HG03521 (cell line): ENCODE results near the gene GSG1L.
"Not testable (repeated sequence)": the region's sequence is repeated elsewhere in the genome, so short reads cannot be mapped to it uniquely, and the experiment has no call there.

Experiments
- ATAC-seq: cut with Tn5 transposase; IDR thresholded peaks from one replicate; pipeline ENCODE4 v1.9.1; 2021; ENCODE audit warnings: mild to moderate bottlenecking, moderate library complexity; ENCODE audit not compliant: unreplicated experiment

GSG1L gene

DNA sequence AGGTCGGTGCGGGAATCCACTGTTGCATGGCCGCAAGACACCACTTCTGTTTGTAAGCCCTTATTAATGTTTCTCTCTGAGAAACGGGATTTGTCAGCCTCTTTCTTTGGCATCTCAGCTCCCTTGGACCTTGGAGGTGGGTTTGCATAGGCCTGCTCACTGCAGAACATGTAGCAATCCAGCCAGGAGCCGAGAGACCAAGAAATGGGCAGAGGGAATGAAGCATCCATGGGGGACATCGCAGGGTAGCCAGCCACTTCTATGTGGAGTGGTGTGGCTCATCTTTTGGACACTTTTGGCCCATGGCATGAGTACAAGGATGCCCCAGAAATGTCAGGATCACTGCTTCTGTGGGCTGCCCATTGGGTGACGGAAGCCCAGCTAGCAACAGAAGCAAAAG, 79.4 kb downstream of the GSG1L start:
- no peak for ATAC-seq

DNA sequence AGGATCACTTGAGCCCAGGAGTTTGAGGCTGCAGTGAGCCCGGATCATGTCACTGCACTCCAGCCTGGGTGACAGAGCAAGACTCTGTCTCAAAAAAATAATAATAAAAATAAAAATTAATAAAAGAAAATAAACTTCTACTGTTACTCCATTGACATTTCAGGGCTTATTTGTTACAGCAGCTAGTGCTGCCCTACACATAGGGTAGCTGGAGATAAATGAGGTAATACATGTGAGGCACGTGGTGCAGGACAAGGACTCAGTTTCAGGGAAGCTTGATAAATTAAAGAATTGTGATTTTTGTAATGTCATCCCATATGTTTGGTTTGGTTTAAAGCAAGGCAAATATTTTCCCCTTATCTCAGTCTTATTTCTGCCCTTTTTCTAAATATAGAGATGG, 80.3 kb downstream of the GSG1L start:
- ATAC-seq: no peak

DNA sequence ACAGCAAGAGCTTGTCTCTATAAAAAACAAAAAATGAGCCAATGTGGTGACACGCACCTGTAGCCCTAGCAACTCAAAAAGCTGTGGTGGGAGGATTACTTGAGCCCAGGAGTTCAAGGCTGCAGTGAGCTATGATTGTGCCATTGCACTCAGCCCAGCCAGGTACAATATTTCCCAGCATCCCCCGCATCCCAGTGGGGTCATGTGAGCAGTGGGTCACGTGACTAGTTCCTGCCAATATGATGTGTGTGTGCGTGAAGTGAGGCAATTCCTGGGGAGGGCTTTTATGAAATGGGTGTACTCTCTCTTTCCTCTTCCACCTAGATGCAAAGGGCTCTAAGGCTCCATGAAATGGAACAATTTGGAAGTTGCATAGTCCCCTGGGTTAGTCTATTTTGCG, 81.3 kb downstream of the GSG1L start:
- ATAC-seq: no peak

DNA sequence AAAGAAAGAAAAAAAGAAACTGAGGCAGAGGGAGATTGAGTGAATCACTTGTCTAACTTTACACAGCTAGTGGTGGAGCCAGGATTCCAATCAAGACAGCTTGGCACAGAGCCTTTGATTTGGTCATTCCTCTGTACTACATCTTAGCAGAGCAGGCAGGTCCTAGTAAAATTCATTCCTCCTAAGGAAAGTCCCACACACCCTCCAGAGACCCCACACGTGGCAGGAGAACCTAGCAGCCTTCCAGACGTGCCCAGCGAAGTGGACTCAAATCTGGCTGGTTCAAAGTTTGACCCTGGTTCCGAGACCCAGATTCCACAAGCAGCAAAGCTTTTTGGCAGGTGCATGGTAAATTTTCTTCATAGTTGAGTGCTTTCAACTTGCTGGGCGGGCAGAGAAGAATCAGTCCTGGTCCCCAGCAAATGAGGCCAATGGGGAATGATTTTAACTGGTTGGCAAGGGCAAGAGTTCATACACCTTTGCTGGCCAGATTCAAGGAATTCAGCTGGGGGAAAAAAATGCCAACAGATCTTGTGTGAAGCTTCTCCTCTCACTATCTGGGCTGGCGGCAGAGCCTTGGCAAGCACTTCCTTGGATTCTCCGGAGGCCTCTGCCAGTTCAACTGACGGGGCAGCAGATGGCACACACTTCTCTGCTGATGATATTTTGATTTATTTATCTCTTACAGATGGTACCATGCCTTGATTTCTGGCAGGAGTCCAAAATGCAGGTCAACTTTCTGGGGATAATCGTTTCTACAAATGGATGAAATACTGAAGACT, 82.4 kb downstream of the GSG1L start:
- ATAC-seq: no peak

DNA sequence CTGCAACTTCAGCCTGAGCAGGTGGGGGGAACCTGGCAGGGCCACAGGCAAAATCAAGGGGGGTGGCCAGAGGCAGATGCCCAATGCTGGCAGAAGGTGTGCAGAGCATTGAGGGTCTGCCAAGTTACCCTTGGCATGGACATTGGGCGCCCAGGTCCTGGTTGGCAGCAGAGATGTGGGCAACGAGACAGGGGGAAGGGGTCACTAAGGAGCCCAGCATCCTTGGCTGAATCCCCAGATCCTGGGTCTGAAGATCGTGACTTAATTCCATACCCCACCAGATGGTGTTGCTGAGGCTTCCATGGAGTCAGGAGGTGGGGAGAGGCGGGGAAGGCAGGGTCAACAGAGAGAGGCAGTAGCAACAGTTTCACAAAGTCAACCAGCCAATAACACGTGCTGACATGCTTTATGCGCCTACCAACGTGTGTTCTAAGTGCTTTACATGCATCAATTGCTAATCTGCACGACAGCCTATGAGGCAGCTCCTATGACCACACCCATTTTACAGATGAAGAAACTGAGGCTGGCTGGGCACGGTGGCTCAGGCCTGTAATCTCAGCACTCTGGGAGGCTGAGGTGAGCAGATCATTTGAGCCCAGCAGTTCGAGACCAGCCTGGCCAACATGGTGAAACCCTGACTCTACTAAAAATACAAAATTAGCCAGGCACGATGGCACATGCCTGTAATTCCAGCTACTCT, 83.3 kb downstream of the GSG1L start:
- no peak for ATAC-seq

DNA sequence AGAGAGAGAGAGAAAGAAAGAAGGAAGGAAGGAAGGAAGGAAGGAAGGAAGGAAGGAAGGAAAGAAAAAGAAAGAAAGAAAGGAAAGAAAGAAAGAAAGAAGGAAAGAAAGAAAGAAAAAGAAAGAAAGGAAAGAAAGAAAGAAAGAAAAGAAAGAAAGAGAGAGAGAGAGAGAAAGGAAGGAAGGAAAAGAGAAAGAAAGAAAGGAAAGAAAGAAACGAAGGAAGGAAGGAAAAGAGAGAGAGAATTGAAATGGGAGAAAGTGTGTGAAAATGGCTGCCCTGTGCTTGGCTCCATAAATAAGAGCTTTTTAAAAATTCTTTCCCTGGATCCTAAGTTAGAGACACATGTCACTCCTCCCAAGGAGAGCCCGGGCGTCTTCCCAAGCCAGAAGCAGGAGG, 83.8 kb downstream of the GSG1L start:
- not testable (repeated sequence) for ATAC-seq

DNA sequence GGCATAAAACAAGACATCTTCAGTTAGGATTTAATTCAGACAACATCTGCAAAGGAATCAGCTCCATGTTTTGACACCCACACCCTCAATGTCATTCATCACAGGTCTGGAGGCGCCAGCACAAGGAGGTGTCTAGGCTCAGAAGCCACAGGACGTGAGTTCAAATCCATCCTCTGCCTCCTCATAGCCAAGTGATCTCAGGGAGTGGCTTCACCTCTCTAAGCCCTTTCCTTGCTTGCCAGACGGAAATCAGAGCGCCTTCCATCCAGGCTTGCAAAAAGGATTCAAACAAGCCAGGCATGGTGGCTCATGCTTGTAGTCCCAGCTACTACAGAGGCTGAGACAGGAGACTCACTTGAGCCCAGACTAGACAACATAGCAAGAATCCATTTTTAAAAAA, 84.6 kb downstream of the GSG1L start:
- ATAC-seq: no peak

DNA sequence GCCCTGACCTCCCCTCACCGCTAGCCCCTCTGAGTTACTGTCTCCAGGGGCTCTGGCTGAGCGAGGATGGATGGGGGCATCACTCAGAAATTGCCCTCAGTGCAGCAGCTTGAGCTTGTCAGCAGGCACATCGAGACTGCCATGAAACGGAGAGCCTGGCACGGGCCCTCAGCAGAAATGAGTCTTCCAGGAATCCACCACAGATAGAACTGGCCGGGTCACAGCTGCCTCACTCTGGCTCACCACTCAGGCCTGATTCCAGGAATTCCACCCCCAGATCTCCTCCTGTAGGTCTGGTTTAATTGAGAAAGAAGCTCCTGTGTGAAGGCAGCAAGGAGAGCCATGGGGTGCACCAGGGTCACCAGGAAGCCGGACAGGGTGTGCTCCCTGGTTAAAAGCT, 85.5 kb downstream of the GSG1L start:
- no peak for ATAC-seq

DNA sequence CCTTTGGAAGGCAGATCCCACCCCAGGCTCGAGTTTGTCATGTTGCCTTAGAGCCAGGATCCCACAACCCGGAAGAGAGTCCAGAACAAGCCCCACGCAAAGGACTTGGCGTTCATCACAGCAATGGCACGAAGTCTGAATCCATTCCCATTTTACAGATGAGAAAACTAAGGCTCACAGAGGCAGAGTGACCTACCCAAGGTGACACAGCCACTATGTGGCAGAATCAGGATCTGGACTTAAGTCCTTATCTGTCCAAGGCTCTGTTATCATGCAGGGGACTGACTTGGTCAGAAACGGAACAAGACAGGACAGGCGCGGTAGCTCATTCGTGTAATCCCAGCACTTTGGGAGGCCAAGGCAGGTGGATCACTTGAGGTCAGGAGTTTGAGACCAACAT, 86.5 kb downstream of the GSG1L start:
- ATAC-seq: no peak

DNA sequence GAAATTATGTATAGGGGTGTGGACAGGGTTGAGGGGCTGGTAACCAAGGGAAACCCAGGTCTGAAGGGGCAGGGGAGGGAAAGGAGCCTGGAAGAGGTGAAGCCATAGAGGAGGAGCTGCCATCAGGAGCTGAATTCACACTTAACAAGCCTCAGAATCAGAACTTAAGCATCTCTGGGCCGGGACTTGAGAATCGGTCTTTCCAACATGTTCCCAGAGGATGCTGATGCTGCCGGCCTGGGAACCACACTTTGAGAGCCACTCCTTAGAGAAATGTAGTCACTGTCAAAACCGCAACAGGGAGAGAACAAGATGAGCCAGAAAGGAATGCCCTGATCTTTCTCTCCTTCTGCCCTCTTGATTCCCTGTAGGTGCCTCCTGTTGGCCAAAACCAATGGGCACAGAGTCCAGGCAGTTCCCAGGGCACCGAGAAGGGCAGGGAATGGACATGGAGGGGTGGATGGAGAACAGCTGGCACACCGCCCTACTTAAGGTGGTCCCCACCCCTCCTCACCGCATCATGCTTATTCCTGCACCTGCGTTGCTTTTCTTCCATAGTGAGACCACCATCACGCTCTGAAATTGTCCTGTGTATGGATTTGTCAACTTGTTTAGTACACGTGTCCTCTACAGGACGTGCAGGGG, 88.5 kb downstream of the GSG1L start:
- no peak for ATAC-seq

DNA sequence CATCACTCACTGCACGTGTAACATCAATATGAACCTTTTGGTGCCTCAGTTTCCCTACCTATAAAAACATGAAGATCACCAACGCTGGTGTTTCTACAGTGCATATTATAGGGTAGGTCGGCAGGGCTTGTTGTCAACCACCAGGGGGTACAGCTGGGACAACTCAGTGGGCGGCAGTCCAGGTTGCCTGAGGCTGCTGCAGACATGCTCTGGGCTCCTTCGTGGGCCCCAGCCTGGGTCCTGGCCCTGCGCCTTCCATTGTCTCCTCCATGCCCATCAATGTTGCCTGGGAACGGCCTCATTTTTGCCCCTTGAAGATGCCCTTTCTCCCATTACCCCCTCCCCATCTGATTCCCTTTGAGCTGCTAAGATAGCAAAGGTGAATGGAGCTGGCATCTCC, 89.8 kb downstream of the GSG1L start:
- ATAC-seq: no peak

DNA sequence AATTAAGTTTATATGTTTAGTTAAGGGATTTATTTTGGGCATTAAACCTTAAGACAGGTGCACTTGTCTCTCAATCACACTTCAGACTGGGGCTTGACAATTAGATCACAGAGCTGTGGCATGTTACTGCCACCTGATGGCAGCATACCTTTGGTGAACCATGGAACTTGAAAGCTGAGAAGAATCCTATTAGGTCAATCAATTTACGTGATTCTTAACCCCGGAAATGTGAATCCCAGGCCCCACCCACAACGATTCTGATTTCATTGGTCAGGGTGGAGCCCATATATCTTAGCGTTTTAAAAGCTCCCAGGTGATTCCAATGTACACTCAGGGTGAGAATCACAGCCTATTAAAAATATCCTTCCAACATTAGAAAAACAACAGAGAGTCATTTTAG, 91.0 kb downstream of the GSG1L start:
- no peak for ATAC-seq

DNA sequence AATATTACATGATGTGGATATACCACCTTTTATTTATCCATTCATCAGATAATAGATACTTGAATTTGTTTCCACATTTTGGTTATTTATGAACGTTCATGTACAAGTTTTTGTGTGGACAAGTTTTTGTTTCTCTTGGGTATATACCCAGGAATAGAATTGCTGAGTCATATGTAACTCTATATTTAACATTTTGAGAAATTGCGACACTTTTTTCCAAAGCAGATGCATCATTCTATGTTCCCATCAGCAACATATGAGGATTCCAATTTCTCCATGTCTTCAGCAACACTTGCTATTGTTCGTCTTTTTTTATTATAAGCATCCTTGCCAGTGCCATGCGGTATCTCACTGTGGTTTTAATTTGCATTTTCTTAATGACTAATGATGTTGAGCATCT, 93.9 kb downstream of the GSG1L start:
- no peak for ATAC-seq

DNA sequence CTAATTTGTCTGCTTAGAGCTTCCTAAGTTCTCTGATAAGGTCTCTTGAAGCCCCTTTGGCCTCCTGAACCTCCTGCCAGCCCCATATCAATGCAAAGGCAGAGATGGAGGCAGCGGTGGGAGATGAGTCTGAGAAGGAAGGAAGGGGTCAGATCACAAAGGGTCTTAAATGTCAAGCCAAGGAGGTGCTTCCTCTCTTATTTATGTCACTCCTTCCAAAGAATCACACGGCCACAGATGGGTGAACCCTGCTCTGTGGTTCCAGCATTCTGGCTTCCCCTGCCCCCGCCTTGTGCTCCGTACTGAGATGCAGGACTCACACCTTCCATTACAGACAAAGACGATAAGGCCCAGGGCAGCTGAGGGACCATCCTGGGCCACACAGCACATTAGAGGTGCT, 96.3 kb downstream of the GSG1L start:
- no peak for ATAC-seq

DNA sequence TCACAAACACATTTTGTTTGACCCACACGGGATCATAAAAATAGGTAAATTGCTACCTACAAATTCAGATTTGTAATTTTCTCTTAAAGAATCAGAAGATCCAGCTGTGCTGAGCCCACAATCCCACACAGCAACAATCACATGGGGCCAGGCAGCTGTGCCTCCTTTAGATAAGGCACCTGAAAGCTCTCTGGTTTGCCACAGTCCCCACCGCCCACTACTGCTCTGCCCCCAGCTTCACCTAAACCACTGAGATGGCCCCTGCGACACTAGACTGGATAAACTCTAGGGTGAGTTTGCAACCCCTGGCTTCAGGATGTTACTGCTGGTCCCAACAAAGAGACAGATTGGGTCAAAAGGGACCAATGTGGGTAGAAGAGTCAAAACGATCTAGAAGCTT, 96.8 kb downstream of the GSG1L start:
- ATAC-seq: no peak

DNA sequence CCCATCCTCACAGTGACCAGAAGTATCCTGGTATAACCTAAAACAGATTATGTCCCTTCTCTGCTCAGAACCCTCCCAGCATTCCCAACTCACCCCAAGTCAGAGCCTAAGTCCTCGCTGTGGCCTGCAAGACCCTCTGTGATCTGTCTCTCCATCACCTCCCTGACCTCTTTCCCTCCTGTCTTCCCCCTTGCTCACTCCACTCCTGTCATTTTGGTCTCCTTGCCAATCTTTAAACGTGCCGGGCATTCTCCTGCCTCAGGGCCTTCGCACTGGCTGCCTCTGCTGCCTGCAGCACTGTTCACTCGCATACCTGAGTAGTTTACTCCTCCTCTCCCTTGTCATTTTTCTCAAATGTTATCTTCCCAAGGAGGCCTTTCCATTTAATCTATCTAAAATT, 97.7 kb downstream of the GSG1L start:
- no peak for ATAC-seq

DNA sequence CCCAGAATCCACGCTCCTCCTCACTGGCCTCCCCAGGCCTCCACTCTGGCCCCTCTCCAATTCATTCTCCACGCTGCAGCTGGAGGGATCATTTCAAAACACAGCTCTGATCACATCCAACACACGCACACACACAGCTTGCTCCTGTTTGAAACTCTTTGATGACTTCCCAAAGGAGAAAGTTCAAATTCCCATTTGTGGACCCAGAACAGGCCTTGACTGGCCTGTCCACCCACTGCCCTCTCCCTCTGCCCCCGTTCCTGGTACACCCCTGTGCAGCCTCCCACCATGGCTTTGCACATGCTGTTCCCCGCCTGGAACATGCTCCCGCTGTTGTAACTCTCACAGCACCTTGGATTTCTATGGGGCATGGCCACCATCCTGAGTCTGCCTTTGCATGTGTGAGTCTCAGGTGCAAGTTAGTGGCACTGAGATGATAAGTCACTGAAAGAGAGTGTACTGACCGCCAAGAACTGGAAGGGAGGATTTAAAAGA, 100.0 kb downstream of the GSG1L start:
- ATAC-seq: no peak

DNA sequence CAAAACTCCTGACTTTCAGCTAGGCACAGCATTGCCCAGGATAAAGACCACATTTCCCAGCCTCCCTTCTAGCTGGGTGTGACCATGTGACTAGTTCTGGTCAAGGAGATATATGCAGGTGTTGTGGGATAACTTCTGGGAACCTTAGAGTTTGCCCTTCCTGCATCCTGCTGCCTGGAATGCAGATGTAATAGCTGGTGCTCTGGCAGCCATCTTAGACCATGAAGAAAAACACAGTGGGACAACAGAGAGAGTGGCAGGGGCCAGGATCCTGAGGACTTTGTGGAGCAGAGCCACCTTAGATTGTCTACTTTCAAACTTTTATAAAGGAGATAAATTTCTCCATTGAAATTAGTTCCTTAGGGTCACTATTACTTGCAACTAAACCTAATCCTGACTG, 101.3 kb downstream of the GSG1L start:
- no peak for ATAC-seq

DNA sequence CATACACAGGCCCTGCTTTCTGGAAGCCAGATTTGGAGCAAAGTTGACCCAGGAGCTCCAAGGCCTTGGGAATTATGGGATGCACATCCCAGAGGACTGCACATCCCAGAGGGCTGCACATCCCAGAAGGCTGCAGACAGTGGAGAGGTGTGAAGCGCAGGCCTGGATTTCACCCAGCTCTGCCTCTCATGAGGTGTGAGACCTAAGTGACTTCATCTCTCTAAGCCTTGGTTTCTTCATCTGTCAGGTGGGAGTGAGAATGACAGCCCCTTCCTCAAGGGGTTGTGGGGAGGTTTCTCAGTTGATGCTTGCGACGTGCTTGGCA, 102.3 kb downstream of the GSG1L start:
- ATAC-seq: no peak

DNA sequence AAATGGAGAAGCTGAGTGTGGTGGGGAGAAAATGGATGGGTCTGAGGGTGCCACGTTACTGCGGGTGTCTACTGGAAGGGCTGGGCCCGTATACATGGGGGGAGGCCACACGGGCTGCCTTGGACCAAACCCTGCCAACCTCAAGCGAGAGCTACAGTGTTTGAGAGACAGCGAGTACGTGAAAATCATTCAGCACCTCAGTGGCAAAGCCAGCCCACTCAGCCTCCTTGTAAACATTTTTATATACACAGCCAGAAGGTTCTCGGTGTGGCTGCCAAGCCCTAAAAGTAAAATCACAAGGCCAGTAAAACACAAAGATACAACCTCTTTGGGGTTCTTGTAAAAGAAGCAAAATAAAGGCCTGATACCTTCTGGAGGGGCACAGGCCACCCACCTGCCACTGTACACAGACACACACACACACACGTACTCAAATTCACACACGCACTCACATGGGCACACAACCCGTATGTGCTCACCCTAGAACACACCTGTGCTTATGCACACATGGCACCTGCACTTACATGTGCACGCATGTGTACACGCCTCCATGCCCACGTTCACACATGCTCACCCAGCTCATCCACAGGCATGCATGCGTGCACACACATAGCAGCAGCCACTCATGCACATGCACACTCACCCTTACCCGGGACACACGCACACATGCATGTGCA, 102.8 kb downstream of the GSG1L start:
- ATAC-seq: no peak

DNA sequence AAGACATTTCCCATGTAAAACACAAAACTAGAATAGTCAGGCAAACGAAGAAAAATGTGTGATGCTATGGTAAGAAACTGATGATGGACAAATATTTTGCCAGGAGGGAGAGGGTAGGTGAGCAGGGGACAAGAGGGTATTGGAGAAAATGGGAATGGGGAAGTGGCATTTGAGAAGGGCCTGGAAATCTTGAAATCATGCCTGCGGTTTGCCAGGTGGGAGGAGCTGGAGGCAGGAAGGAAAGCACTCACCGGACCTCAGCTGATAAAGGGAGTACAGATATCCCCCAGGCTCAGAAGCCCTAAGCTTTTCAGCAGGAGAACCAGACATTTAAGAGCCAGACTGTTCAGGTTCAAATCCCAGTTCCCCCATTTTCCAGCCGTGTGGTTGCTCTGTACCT, 103.6 kb downstream of the GSG1L start:
- ATAC-seq: no peak

DNA sequence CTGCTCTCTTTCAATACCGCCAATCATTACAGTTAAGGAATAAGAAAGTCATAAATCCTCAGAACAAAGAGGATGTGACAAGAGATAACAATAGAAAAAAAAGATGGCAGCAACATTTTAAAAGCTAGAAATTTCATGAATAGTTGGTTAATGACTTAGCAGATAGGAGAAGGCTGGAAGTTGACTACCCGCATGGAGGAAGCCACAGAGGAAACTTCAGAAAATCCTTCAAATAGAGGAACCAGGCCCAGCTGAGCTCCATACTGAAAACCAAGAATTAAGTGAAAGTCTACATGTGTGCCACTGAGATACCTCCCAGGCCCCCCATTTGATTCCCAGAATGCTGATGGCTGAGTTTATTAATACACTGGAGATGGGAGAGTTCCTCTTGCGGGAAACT, 109.3 kb downstream of the GSG1L start:
- ATAC-seq: no peak
